NOMO-1 treated with DMSO at 0.1 percent for 48 hours (cell line): ENCODE results near the gene SPOCK2.

Experiments
- DNase-seq: peaks from one replicate; lab custom pipeline; 2025; ENCODE audit not compliant: unreplicated experiment; lab: John Stamatoyannopoulos, UW

Gene SPOCK2

GRCh38 chr10:72058989-72059842 is 29.1 kb downstream of the SPOCK2 start:
- no peak for DNase-seq

GRCh38 chr10:72058347-72058898 is 29.9 kb downstream of the SPOCK2 start:
- DNase-seq = no peak

- DNase-seq = no peak
Observed at GRCh38 chr10:72056932-72057751, 31.2 kb downstream of the SPOCK2 start.

GRCh38 chr10:72056113-72056512 is 32.2 kb downstream of the SPOCK2 start:
- DNase-seq = no peak

- no peak for DNase-seq
Observed at GRCh38 chr10:72053690-72054089, 34.7 kb downstream of the SPOCK2 start.

GRCh38 chr10:72050873-72051272 is 37.5 kb downstream of the SPOCK2 start:
- no peak for DNase-seq

DNA sequence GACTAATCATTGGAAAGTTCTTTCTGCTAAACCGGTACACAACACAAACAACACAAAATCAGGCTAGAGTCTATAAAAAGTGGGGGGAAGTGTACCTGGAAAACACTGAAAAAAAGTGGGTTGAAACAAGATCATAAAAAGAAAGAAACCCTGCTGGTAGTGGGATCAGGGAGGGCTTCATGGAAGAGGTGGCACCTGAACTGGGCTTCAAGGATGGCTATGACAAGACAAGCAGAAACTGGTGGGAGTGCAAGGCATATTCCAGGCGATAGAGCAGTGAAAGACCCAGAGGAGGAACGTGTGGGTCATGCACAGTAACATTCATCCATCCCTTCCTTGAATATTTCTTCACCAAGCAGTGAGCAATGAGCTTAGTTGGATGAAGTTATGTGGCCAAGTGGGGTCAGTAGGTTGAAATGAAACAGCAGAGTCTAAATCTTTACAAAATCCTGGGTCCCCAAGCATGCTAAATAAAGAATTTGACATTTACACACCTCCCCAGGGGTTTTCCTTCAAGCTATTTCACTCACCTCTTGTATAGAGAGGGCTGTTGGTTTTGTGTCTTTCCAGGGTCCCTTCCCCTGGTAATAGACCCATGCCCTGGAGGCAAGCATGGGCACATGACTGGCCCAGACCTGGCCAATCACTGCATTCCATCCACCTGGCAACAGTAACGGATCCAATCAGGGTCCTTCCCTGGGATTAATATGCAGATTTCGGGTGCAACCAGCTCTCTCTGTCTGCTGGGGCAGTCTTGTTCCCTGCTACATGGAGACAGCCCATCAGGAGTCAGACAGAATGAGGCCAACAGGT is 38.2 kb downstream of the SPOCK2 start:
- no peak for DNase-seq

- no peak for DNase-seq
Observed at GRCh38 chr10:72049472-72049871, 38.9 kb downstream of the SPOCK2 start.

DNA sequence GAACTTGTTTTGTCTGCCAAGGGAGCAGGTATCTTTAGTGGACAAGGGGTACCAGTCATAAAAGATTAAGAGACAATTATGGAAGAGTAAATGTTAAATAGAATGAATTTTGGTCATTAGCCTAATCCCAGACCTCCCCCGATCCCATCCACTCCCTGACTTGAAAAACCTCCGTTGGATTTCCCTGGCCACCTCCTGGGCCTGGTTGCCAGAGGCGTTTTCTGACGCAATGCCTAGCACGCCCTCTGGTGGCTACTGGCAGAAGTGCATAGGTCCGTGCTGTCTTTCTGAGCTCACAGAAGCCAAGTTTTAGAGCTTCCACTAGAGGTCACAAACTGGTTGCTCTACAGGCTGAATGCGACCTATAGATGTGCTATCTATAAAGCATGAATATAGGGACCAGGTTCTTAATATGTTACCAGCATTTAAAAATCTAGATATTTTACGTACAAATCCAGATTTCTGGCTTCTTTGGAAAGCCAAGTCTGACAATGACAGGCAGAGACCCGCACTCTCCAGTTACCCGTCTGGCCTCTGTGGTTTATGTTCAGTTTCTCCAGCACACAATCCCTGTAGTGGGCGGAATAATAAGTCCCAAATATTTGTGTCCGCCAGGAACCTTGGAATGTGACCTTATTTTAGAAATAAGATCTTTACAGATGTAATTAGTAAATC is 39.8 kb downstream of the SPOCK2 start:
- DNase-seq = peak; percentile 89

DNA sequence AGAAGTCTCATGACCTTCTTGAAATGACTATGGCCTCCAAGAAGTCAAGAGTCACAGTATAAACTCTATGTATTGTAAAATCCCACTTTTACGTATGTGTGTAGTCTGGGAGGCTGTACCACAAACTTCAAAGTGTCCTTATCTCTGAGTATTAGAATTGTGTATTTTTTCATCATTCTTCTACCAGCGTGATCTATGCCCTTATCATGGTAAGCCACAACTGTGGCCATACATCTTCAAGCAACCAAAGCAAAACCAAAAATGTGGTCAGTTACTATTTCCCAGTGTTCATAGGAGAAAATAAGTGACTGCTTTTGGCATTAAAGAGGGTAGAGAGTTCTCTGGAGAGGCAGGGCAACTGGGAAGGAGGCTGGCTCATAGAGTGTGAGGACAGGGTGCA is 42.8 kb downstream of the SPOCK2 start:
- no peak for DNase-seq

DNA sequence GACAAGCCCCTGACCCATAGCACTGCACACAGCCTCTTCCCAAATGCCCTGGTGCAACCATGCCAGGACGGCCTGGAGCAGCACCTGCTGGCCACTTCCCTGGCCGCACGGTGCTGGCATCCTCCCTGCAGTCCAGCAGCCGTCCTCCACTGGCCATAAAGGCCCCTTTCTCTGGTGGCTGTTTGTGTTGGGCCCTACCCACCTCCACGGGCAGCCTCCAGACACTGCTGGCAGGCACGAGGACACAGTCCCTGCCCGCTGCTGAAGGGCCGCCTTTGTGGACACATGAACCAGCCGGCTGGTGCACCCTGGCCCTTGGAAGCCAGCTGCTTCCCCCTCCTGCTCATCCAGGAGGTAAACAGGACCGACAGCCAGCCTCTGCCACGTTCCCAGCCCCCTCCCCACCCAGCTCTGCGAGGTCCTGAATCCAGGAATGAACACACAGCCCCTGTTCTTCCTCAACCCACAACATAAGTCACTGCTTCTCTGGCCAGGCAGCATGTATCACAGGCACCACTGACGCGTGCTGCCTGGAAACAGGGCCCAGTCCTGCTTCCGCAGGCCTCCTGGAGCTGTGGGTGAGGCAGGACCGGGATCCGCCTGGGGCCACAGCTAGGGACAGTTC is 43.8 kb downstream of the SPOCK2 start:
- DNase-seq = no peak

GRCh38 chr10:72043016-72043834 is 45.1 kb downstream of the SPOCK2 start:
- DNase-seq = no peak

DNA sequence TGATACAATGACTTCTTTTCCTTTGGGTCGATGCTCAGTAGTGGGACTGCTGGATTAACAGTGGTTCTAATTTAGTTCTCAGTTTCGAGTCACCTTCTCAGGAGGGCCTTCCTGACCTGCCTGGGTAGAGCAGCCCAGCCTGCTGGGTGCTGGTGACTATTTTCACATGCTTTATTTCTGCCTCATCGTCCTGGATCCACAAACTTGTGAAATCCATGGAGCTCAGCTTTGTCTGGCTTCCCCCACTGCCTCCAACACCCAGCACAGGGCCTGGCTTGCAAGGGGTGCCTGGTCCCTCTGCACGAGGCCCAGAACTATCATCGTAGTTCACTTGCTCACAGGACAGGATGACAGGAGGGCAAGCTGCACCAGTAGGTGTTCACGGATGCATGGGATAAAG is 46.9 kb downstream of the SPOCK2 start:
- no peak for DNase-seq

GRCh38 chr10:72039377-72039776 is 49.0 kb downstream of the SPOCK2 start:
- no peak for DNase-seq

DNA sequence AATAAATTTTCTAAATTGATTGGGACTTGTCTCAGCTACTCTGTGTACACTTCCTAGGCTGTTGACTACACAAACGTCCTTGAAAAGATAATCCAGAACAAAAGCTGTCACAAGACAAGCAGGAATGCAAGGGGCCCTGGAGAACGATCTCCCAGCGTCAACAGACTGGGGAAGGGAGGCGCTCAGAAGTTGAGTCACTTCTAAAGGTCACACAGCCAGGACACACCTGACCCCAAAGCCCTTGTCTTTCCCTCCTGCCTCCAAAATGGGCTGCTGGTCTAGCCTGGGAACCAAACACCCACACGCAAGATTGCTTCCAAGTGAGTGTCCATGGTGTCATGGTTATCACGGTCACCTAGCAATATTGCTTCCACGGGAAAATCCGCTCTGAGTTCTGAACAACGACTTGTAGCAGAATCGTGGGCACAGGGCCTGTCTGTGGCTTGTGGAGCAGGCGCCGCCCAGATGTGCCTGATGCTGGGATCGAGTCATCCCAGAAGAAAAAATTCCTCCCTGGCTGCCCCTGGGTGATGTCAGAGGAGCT is 49.8 kb downstream of the SPOCK2 start:
- DNase-seq = no peak

GRCh38 chr10:72037811-72038210 is 50.5 kb downstream of the SPOCK2 start:
- no peak for DNase-seq

DNA sequence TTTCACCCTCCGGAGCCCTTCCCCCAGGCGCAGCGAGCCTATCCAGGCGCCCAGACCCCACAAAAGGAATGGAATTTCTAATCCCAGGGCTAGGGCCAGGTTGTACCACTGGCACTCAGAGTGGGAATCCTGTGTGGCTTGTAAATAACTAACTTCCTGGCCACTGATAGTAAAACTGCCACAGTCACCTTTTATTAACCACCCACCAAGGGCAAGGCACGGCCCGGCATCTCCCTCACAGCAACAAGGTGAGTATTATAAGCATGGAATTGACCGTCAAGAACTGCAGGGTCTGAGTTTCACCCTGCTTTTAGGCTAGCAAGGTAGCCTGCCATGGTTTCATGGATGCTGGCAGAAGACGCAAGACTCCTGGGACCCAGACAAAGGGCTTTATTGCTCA is 51.1 kb downstream of the SPOCK2 start:
- DNase-seq = no peak

DNA sequence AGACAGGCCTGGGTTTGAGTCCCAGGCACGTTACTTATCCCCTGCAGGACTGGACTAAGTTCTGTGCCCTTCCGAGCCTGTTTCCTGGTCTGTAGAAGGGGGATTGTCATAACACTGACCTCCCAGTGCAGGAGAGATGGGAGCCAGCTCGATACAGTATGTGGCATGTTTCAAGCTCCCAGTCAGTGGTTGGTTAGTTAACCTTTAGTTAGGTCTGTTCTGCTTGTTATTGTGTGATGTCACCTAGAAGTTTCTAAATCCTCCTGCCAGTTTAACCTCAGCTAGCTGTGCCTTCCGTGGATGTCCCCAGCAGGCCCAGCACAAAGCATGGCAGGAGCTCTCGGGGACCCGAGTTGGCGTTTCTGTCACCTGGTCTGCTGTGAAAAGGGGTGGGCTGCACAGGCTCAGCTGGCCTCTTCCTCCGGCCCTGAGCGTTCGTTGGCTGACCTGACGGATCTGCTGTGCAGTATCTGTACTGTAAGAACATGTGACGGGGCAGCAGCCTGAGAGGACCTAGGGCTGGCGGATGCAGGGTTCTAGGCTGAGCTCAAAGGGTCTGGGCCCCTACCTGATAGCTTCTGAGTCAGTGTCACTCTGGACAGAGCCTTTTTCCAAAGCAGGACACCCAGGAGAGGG is 53.0 kb downstream of the SPOCK2 start:
- no peak for DNase-seq
